CD4-positive, alpha-beta T cell (primary cell): ENCODE measurements around the gene C1QTNF6. TPM values are rescaled to one million over a fixed set of nuclear protein-coding genes. Genes with fewer than 3 reads are reported as not detected.

Experiments
- ATAC-seq: fragments of 200-7000 bp; cut with Tn5 transposase; one replicate; pipeline ENCODE4 v1.10.0; 2022; ENCODE audit warnings: mild to moderate bottlenecking; ENCODE audit not compliant: poor library complexity
- CTCF ChIA-PET: fragments of 350-600 bp; sonication (Branson Sonifier 250); formaldehyde crosslinking; loops from one replicate; lab custom pipeline; 2021; ENCODE audit warnings: antibody characterized with exemption, inconsistent platforms; lab: Charles Lee
- POLR2A ChIA-PET: fragments of 350-600 bp; sonication (Branson Sonifier 250); formaldehyde crosslinking; loops from one replicate; lab custom pipeline; 2021; ENCODE audit warnings: antibody characterized with exemption, inconsistent platforms; lab: Charles Lee
- DNase-seq, 14 experiments: peaks; one replicate each; pipeline ENCODE4 v3.0.0-alpha.2; 2013 to 2020; ENCODE audit warnings: mixed read lengths in 2 of 14
- H3K27ac ChIP-seq, 2 donors: one replicate each; pipeline versions ENCODE4 v1.5.1 to v1.7.0; 2013; ENCODE audit warnings: low read length in 2 of 2, low read depth in 1 of 2, mild to moderate bottlenecking in 1 of 2
- H3K27me3 ChIP-seq, 2 experiments: 1 replicate in 1 of 2; 2 replicates in 1 of 2; pipeline versions ENCODE4 v1.6.1 to v1.7.0; 2013; ENCODE audit warnings: low read length in 2 of 2, control low read depth in 1 of 2, mild to moderate bottlenecking in 1 of 2, moderate library complexity in 1 of 2; ENCODE audit not compliant: insufficient read depth in 2 of 2, control insufficient read depth in 1 of 2
- H3K36me3 ChIP-seq: one replicate; pipeline ENCODE4 v1.6.1; 2013; ENCODE audit warnings: low read length, control low read depth; ENCODE audit not compliant: insufficient read depth
- H3K4me1 ChIP-seq: one replicate; pipeline ENCODE4 v1.6.1; 2013; ENCODE audit warnings: low read length, control low read depth; ENCODE audit not compliant: insufficient read depth
- H3K4me3 ChIP-seq: one replicate; pipeline ENCODE4 v1.5.1; 2013; ENCODE audit warnings: mild to moderate bottlenecking, low read length, moderate library complexity
- H3K9me3 ChIP-seq, 2 experiments: 1 replicate in 1 of 2; 2 replicates in 1 of 2; pipeline versions ENCODE4 v1.6.1 to v1.7.0; 2013; ENCODE audit warnings: low read length in 2 of 2, mild to moderate bottlenecking in 2 of 2, control low read depth in 1 of 2, moderate library complexity in 1 of 2; ENCODE audit not compliant: control insufficient read depth in 1 of 2, insufficient read depth in 1 of 2
- H3K27ac Mint-ChIP-seq: one replicate; pipeline ENCODE4 v1.8.0; 2020; ENCODE audit warnings: mixed read lengths
- H3K27me3 Mint-ChIP-seq: one replicate; pipeline ENCODE4 v1.8.0; 2021; ENCODE audit warnings: mixed read lengths
- H3K36me3 Mint-ChIP-seq: one replicate; pipeline ENCODE4 v1.8.0; 2021; ENCODE audit warnings: low read depth, mixed read lengths
- H3K4me1 Mint-ChIP-seq: one replicate; pipeline ENCODE4 v1.8.0; 2021; ENCODE audit warnings: low read depth, mixed read lengths
- H3K4me3 Mint-ChIP-seq: one replicate; pipeline ENCODE4 v1.8.0; 2020; ENCODE audit warnings: mild to moderate bottlenecking, mixed read lengths
- H3K9me3 Mint-ChIP-seq: one replicate; pipeline ENCODE4 v1.8.0; 2020; ENCODE audit warnings: mixed read lengths
- CTCF ChIP-seq: fragments of 200-600 bp; IDR thresholded peaks from one replicate; pipeline ENCODE4 v1.8.0; 2022; ENCODE audit warnings: antibody characterized with exemption, mild to moderate bottlenecking
- intact Hi-C, 2 experiments: fragments of 100-400 bp; cut with DNase I in 1 of 2; cut with micrococcal nuclease in 1 of 2; formaldehyde crosslinking; loops; one replicate each; pipeline versions ENCODE4 v1.15.1 to v1.9.0; 2023 to 2025; cut with DNase I, micrococcal nuclease
- total RNA-seq, 174 experiments: library from RNA in 2 of 174; stranded (reverse) in 2 of 174; gene quantifications; one replicate each; pipeline ENCODE4 v1.2.3 and lab custom pipeline; 2021 to 2026

The C1QTNF6 gene
- total RNA-seq, 2 experiments from 2014 or later = 11.9 to 12.1 TPM

GRCh38 chr22:37158963-37159290 is 29.1 kb downstream of the C1QTNF6 start:
- DNase-seq (no peak), ATAC-seq (no peak)
- Histone ChIP-seq H3K4me1 (peaks cover 42% of the 10 kb centered on the region), H3K36me3 (no peaks in the 10 kb centered on the region), H3K27me3 (no peaks in the 10 kb centered on the region), H3K9me3 (peaks cover 0 to 9% of the 10 kb centered on the region in 2 experiments), H3K4me3 (no peak overlapping the region), H3K27ac (no peak overlapping the region)
- ChIA-PET CTCF (no interaction called here), POLR2A (no interaction called here)
- Mint-ChIP-seq H3K4me3 (no peak overlapping the region), H3K27me3 (no peaks in the 10 kb centered on the region), H3K9me3 (no peaks in the 10 kb centered on the region), H3K36me3 (no peaks in the 10 kb centered on the region), H3K27ac (peak overlapping the region; percentile 32), H3K4me1 (peaks cover 28% of the 10 kb centered on the region)
- intact Hi-C loops = no loop called here
- TF ChIP-seq CTCF = no peak

GRCh38 chr22:37157516-37158285 is 30.3 kb downstream of the C1QTNF6 start:
- no peaks in the 10 kb centered on the region for H3K36me3 Mint-ChIP-seq
- CTCF ChIA-PET = no interaction called here
- H3K4me1 Mint-ChIP-seq = peaks cover 18% of the 10 kb centered on the region
- Histone ChIP-seq H3K27me3 (no peaks in the 10 kb centered on the region), H3K4me1 (peaks cover 30% of the 10 kb centered on the region), H3K36me3 (no peaks in the 10 kb centered on the region), H3K27ac (no peak overlapping the region), H3K9me3 (peaks cover 0 to 9% of the 10 kb centered on the region in 2 experiments), H3K4me3 (no peak overlapping the region)
- DNase-seq = no peak
- no peaks in the 10 kb centered on the region for H3K27me3 Mint-ChIP-seq
- POLR2A ChIA-PET = no interaction called here
- intact Hi-C loops = no loop called here
- H3K4me3 Mint-ChIP-seq = no peak overlapping the region
- ATAC-seq = no peak
- no peak for TF ChIP-seq CTCF
- no peaks in the 10 kb centered on the region for H3K9me3 Mint-ChIP-seq
- H3K27ac Mint-ChIP-seq = no peak overlapping the region

GRCh38 chr22:37156686-37157435 is 31.2 kb downstream of the C1QTNF6 start:
- DNase-seq (no peak), ATAC-seq (no peak)
- ChIA-PET POLR2A (no interaction called here), CTCF (no interaction called here)
- Mint-ChIP-seq H3K36me3 (no peaks in the 10 kb centered on the region), H3K27me3 (no peaks in the 10 kb centered on the region), H3K4me1 (peaks cover 13% of the 10 kb centered on the region), H3K9me3 (no peaks in the 10 kb centered on the region), H3K27ac (no peak overlapping the region), H3K4me3 (no peak overlapping the region)
- Histone ChIP-seq H3K4me3 (no peak overlapping the region), H3K4me1 (peaks cover 21% of the 10 kb centered on the region), H3K36me3 (no peaks in the 10 kb centered on the region), H3K9me3 (peaks cover 0 to 9% of the 10 kb centered on the region in 2 experiments), H3K27ac (no peak overlapping the region), H3K27me3 (no peaks in the 10 kb centered on the region)
- no peak for TF ChIP-seq CTCF
- intact Hi-C loops = no loop called here
